ENCODE data around the gene KLK11.
"Not testable (repeated sequence)": the region's sequence is repeated elsewhere in the genome, so short reads cannot be mapped to it uniquely, and the experiment has no call there.

The KLK11 gene

DNA sequence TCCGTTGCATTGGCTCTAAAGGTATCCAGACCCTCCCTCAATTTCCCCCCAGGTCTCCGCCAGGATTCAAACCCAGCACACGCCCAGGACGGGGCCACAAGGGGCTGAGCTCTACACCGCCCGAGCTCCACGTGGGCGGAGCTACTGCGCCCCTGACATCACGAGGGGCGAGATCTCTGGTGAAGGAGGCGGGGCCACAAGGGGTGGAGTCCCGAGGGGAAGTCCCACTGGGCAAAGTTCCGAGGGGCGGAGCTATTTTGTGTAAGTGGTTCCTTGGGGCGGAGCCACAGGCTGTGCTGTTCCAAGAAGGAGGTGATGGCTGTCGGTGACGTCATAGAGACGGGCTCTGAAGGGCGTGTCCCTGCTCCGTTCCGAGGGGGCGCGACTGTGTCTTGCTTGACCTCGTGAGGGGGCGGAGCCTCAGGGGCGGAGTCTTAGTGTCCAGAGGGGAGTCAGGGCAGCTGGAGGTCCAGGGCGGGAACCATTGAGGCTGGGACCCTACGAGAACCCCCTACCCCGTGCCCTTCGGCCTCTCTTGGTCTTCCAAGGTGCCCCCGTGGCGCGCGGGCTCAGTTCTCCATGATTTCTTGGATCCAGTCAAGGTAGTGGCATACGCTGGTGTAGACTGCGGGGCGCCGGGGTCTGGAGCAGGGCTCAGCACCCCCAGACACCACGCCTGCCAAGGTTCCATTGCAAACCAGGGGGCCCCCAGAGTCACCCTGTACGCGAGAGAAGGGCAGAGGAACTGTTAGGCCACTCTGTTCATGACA is 23.7 kb downstream of the KLK11 start:
- peak; percentile 2 for DNase-seq

DNA sequence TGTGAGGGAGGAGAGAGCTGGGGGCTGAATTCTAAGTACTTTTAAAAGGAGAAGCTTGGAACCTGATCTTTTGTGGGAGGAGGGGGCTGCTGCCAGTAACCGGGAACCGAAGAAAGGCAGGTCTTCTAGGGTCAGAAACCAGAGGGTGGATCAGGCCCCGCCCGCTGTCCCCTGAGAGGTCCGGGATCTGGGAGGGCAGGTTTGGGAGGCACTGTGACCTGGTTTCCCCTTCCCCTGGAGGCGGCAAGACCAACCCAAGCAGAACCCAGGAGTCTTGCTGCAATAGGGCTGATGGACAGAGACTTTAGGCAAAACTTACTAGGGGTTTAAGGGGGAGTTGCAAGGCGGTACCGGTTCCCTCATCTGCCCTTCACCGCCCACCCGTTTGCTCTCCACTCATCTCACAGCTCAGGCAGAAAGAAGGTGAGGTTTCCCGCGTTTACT is 24.3 kb downstream of the KLK11 start:
- no peak for DNase-seq

DNA sequence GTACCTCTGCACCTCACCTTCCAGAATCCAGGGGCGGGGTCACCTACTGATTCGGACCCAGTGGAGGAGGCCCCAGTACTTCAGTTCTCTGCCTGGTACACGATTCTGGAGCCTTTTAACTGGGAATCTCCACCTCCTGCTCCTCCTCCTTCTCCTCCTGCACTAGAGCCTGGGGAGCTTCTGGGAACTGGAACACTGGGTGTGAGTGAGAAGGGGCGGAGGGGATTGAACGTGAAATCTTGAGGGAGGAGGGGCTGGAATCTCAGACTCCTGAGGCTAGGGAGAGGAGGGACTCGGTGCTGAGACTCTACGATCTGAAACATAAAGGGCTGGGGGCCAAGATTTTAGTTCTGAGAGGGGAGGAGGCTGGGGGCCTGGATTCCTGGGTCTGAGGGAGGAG is 24.9 kb downstream of the KLK11 start, which contains the start of gene KLK8:
KLK8 (minus strand) TSS at position 90 of the 400 bp plus-strand sequence. CDS start 437 bp downstream, outside the sequence.
- DNase-seq, result no peak

DNA sequence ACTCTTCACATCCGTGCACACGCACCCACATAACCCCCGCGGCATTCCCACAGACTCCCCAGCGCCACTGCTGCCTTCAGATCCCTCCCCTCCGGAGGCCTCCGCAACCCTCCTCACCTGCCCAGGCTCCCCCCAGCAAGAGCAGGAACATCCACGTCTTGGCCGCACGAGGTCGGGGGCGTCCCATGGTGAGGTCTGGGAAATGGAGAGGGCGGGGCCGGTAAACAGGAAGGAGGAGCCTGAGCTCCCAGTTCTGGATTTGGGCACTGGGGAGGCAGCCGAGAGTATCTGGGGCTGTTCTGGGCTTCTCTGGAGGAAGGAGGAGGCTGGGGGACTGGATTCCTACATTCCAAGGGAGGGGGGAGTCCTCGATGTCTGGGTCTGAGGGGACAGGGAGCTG is 25.4 kb downstream of the KLK11 start:
- DNase-seq, result no peak

DNA sequence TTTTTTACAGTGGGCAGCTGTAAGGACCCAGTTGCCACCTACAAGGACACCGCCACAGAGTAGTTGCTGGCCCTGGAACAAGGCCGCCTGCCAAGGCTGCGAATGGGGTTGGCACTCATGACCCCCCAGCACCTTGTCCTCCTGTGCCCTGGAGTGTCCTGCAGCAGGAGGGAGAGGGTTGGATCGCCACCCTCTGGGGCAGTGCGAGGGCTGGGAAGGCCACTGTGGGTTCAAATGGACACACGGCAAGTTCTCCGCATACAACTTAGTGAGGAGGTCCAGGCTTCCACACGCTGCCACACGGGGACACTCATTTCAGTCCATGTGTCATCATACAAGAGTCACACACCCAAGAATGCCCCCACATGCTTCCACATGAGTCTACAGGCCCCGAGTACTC is 26.0 kb downstream of the KLK11 start:
- DNase-seq, result no peak

DNA sequence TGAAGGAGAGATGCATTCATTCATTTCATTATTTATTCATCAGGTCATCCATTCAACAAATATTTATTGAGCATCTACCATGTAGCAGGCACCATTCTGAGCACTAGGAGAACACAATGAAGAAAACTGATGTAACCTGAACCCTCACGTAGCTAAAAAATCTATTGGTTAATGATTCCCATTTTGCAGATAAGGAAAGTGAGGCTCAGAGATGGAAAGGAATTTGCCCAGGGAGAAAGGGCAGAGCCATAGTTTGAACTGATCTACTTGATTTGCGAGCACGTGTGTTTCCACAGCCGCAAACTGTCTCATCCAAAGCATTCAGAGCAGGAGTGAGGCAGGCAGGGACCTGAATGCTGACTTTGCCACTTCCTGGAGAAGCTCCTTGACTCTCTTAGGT is 27.7 kb downstream of the KLK11 start:
- no peak for DNase-seq

DNA sequence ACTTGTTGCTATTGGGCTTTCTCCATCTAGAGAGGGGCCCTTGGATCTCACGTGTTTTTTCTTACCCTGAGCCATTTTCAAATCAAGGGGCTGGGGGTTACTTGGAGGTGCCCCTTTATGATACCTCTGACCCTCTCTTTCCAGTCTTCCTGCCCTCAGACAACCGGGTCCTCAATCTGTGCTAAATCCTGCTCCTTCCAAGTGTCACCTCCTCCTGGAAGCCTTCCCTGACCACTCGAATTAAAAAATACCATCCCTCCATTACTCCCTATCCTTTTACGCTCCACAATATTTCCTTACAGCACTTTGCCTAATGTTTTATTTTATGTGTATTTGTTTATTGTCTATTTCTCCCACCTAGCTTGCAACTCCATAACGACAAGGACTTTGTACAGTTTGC is 28.4 kb downstream of the KLK11 start:
- no peak for DNase-seq

DNA sequence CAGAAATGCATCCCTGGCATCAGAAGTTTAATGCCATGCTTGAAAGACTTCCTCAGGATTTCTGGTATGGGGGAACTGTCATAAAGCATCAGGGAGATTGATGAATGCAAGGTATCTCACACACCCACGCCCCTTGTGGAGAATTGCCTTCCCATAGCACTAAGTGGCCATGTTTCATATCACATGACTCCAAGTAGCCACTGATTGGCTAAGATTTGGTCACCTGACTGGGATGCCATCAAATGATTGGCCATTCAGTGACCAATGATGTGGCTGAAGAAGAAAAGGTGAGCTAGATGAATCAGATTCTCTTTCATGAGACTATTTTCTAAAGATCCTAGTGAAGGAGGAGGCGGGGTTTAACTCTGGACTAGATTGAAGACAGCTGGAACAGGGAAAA is 32.3 kb downstream of the KLK11 start:
- no peak for DNase-seq

DNA sequence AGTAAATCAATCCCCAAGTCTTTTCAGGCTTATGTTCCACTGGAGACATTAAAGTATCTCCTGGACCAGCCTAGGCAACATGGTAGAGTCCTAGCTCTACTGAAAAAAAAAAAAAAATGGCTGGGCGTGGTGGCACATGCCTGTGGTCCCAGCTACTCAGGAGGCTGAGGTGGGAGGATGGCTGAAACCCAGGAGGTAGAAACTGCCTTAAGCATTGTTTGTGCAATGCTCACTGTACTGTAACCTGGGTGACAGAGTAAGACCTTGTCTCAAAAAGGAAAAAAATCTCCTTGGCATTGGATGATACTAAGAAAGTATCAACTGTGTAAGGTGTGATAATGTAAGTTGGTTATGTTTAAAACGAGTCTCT is 33.8 kb downstream of the KLK11 start:
- DNase-seq, result no peak

DNA sequence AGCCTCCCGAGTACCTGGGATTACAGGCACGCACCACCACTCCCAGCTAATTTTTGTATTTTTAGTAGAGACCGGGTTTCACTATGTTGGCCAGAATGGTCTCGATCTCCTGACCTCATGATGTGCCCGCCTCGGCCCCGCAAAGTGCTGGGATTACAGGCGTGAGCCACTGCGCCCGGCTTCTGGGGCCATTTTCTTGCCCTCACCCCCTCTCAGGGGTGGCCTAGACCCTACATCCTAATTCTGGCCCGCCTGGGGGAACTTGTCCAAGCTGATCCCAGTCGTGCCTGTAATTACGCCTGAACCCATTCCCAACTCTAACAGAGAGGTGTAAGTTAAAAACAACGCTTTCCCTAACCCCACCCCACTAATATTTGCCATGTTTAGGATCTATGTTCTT is 42.0 kb downstream of the KLK11 start:
- not testable (repeated sequence) for DNase-seq

DNA sequence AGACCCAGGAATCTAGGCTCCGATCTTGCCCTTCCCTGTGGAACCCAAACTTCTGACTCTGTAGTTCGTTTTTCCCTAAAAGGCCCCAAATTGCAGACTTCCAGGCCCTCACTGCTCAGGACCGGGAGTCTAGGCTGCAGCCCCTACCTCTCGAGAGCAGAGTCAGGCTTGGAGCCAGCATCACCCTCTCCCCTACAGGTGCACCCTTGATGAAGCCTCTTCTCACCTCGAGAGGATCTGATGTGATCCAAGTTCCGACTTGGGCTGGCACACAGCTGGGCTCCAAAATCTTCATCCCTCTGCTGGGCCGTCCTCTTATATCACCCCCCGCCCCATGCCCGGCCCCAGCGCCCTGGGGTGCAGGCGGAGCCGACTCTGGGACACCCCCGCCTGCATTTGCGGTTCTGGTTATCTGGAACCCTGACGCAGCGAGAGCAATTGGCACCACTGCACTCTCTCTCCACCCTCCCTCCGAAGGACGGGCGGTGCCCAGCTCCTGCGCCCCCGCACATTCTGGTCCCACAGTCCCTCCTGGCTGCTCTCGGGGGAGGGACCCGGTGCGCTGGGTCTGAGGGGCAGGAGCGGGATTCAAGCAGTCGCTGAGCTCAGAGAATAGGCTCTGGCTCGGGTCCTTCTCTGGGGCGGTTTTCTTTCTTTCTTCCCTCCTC is 42.7 kb downstream of the KLK11 start, which contains the start of gene KLK7:
KLK7 (minus strand) TSS at position 293 of the 668 bp plus-strand sequence. CDS start 1,518 bp downstream, outside the sequence.
- no peak for DNase-seq

DNA sequence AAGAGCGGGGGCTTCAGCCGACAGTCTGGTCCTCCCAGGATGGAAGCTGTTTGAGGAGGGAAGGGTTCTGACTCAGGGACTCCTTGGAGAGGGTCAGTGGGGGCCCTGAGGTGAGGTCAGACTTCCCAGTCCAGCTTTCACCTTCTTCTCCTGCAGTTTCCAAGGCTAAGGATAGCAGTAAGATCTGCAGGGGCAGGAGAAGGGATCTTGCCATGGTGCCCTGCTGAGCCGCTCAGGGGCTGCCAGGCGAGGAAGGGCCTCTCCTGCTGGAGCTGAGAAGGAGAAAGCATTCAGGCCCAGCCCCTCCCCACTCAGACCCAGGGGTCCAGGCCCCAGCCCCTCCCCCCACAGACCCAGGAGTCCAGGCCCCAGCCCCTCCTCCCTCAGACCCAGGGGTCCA is 44.2 kb downstream of the KLK11 start:
- DNase-seq, result no peak

DNA sequence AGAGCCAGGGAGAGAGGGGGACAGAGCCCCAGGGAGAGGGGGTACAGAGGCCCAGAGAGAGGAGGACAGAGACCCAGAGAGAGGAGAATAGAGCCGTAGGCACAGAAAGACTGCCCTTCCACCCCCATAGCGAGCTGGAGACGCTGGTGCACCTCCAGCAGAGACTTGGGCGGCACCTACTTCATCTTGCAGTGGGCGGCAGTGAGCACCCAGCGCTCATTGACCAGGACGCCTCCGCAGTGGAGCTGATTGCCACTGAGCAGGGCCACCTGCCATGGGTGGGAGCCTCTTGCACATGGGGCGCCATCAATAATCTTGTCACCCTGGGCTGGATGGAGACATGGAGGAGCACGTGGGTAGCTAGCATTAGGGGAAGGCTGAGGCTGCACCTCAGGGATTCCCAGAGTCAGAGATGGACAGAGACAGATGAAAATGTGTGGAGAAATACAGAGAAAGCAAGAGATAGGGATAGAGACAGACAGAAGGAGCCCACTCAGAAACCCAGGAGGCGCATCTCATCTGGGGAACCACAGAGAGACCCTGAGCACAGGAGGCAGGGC is 44.7 kb downstream of the KLK11 start:
- DNase-seq, result no peak

DNA sequence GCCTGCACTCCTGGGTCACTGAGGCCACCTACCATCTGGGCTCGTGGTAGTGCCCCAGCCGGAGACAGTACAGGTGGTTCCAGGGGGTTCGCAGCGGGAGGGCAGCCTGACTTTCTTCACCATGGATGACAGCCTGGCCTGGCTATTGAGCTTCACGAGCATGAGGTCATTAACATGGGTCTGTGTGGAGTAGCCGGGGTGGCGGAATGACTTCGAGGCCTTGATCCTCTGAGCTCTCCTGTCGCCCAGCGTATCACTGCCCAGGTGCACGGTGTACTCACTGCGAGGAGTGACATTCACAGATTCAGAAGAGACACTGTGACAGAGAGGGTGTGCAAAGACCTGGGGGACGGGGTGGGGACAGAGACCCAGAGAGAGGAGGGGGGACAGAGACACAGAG is 46.2 kb downstream of the KLK11 start:
- DNase-seq, result no peak

DNA sequence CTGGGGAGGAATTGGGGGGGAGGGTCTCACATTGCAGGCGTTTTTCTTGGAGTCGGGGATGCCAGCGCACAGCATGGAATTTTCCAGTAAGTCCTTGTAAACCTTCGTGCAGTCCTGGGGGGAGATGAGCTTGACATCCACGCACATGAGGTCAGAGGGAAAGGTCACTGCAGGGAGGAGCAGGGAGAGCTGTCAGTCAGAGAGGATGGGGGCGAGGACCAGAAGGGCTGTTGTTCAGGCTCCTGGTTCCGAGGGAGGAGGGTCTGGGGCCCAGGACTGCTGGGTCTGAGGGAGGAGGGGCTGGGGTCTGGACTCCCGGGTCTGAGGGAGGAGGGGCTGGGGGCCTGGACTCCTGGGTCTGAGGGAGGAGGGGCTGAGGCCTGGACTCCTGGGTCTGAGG is 46.7 kb downstream of the KLK11 start:
- no peak for DNase-seq

DNA sequence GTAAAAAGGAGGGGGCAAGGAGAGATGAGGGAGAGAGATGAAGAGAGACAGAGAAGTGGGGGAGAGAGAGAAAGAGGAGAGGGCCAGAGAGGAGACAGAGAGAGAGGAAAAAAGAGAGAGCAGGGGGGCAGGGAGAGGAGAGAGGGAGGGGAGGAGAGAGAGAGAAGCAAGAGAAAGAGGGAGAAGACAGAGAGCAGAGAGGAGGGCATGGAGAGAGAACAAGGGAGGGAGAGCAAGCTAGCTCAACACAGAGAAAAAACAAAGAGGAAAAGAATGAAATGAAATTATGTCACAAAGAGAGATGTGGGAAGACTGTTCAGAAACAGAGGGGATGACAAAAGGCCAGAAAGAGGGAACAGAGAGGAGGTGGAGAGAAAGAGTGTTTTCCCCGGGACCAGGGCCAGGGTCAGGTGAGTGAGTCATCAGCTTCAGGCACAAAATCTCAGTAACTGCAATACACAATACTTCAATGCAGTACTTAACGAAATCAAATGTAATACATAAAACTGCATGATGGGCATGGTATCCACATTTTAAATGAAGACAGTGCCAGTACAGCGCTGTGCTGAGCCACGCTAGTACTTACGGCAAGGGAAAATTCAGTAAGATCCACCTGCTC is 47.5 kb downstream of the KLK11 start:
- DNase-seq, result no peak

DNA sequence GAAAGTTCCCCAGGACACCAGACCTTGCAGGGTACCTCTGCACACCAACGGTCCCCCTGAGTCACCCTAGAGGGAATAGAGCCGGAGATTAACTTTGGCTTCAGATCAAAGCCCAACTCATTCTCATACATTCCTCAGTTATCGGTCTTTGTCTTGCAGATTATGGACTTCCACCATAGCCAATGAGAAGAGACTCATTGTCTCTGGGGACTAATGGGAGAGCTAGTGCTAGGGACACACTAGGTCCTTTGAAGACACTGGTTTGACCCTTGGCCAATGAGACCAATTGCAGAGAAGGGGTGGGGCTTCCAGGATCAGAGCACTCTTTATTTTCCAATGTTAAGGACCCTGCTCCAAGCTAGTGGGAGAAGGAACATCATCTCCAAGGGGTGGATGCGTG is 48.8 kb downstream of the KLK11 start:
- DNase-seq, result no peak

DNA sequence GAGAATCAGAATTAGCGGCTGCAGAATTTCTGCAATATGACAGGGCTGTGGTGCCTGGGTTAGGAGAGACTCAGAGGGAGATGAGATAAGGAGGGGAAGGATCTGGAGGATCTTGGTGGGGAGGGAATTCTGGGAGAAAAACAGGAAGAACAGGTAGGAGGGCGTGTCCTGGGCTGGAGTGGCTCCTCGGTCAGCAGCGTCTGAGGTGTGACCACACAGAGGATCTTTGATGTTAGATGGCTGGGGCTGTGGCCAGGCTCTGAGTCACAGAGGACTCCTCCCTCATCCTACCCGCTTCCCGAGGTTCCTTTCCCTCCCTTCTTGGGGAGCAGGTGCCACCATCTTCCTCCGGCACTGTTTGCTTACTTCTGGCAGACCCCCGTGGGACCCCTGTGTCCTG is 50.6 kb downstream of the KLK11 start:
- DNase-seq, result no peak

DNA sequence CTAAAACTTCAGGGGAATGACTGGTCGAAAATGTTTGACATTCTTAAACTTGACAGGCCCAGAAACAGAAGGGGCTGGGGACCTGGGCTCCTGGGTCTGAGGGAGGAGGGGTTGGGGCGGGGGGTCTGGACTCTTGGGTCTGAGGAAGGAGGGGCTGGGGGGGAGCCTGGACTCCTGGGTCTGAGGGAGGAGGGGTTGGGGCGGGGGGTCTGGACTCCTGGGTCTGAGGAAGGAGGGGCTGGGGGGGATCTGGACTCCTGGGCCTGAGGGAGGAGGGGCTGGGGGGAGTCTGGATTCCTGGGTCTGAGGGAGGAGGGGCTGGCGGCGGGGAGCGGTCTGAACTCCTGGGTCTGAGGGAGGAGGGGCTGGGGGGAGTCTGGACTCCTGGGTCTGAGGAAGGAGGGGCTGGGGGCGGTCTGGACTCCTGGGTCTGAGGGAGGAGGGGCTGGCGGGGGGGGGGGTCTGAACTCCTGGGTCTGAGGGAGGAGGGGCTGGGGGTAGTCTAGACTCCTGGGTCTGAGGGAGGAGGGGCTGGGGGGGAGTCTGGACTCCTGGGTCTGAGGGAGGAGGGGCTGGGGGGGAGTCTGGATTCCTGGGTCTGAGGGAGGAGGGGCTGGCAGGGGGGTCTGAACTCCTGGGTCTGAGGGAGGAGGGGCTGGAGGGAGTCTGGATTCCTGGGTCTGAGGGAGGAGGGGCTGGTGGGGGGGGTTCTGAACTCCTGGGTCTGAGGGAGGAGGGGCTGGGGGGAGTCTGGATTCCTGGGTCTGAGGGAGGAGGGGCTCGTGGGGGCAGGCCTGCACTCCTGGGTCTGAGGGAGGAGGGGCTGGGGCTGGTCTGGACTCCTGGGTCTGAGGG is 51.5 kb downstream of the KLK11 start:
- no peak for DNase-seq

DNA sequence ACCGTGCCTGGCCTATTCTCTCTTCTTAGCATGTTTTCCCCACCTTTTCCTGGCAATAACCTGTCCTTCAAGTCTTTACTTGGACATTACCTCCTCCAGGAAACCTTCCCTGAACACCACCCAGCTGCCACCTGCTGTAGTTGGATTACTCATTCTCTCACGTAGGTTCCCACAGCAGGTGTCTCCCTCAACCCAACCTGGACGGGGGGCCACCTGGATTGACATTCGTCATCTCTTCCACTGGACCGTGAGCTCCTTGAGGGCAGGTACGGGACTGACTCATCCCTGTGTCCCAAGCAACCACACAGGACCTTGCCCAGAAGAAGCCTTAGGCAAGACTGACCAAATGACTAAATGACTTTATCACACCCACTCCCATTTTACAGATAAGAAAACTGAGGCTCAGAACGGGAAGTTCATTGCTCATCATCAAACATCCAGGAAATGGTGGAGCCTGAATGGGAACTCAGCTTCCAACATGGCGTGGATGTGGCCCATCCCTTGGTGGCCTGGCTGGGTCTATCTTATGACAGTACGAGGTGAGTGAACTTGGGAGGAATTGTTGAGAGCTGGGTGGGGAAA is 53.5 kb downstream of the KLK11 start:
- DNase-seq, result no peak

Data from fibroblast of skin of right biceps (primary cell).